Stomach (tissue), 9 donors: Measurements from ENCODE around the gene JDP2. TPM values are rescaled to one million over a fixed set of nuclear protein-coding genes. Genes with fewer than 3 reads are reported as not detected.

Source experiments
- DNase-seq, 2 donors: peaks; one replicate each; pipeline versions ENCODE4 v3.0.0 to v3.0.0-alpha.2; 2013 to 2019
- H3K27ac ChIP-seq, 5 donors: fragments of 200-600 bp in 4 of 5; sonication (generic) in 4 of 5; one replicate each; pipeline ENCODE4 v1.5.1; 2013 to 2019; ENCODE audit warnings: mild to moderate bottlenecking in 1 of 5, moderate library complexity in 1 of 5
- H3K27me3 ChIP-seq, 3 donors: fragments of 200-600 bp; sonication (generic); one replicate each; pipeline ENCODE4 v1.5.1; 2017 to 2019; ENCODE audit warnings: mixed run types in 1 of 3
- H3K36me3 ChIP-seq, 4 donors: fragments of 200-600 bp; sonication (generic); 1 replicate in 3 of 4; 2 replicates in 1 of 4; pipeline ENCODE4 v1.5.1; 2016 to 2019
- H3K4me1 ChIP-seq, 4 donors: fragments of 200-600 bp; sonication (generic); one replicate each; pipeline ENCODE4 v1.5.1; 2016 to 2019
- H3K4me3 ChIP-seq, 4 donors: fragments of 200-600 bp; sonication (generic) in 3 of 4; one replicate each; pipeline ENCODE4 v1.5.1; 2016 to 2019; ENCODE audit warnings: mild to moderate bottlenecking in 1 of 4
- H3K9me3 ChIP-seq, 4 donors: fragments of 200-600 bp; sonication (generic); one replicate each; pipeline ENCODE4 v1.5.1; 2016 to 2019
- EP300 ChIP-seq: sonication (generic); formaldehyde crosslinking; IDR thresholded peaks from one replicate; pipeline ENCODE4 v1.6.1; 2017; ENCODE audit warnings: antibody characterized with exemption
- POLR2A ChIP-seq, 4 donors: fragments of 450-650 bp; IDR thresholded peaks; one replicate each; pipeline ENCODE4 v1.6.1; 2016; ENCODE audit warnings: antibody characterized with exemption in 4 of 4, control low read depth in 2 of 4, mild to moderate bottlenecking in 1 of 4, moderate library complexity in 1 of 4
- POLR2AphosphoS5 ChIP-seq, 3 donors: sonication (generic); formaldehyde crosslinking; IDR thresholded peaks; one replicate each; pipeline ENCODE4 v1.6.1; 2016; ENCODE audit warnings: antibody characterized with exemption in 3 of 3
- WGBS, 5 donors: extraction: QIAGEN DNeasy Blood & Tissue Kit in 3 of 5; methylation state at CpG; one replicate each; pipeline versions ENCODE4 v1.1.5 to v1.1.7; 2013 to 2018; 5-methylcytosine and 5-hydroxymethylcytosine counted together
- intact Hi-C: fragments of 100-400 bp; cut with DNase I; formaldehyde crosslinking; loops from one replicate; pipeline ENCODE4 v1.15.1; 2023; ENCODE audit warnings: low total_unique reads
- polyA plus RNA-seq, 3 donors: library from polyadenylated mRNA; stranded (reverse); fragments of 200-250 nt; gene quantifications; one replicate each; pipeline ENCODE4 v1.2.3, GENCODE V29; 2013
- total RNA-seq, 5 donors: library from RNA; depleted of rRNA; stranded (reverse); fragments of >200 nt; gene quantifications; one replicate each; pipeline versions ENCODE4 v1.1.0 to v1.2.3, GENCODE V29; 2014 to 2016
- TF ChIP-seq, protein P1 (sequence below), 7 experiments: fragments of 450-650 bp in 4 of 7; fragments of 200-600 bp in 3 of 7; sonication (generic) in 3 of 7; IDR thresholded peaks; one replicate each; pipeline ENCODE4 v1.5.1; 2016 to 2019; ENCODE audit warnings: antibody characterized with exemption in 7 of 7, control low read depth in 2 of 7, mild to moderate bottlenecking in 1 of 7
- donor health status: healthy with polysubstance abuse.
- donor health status: Bipolar disorder and iron deficiency.
- donor health status: healthy.

The JDP2 gene
- total and polyA plus RNA-seq, 8 donors = 10.3 to 145 (median 31.6) TPM

DNA sequence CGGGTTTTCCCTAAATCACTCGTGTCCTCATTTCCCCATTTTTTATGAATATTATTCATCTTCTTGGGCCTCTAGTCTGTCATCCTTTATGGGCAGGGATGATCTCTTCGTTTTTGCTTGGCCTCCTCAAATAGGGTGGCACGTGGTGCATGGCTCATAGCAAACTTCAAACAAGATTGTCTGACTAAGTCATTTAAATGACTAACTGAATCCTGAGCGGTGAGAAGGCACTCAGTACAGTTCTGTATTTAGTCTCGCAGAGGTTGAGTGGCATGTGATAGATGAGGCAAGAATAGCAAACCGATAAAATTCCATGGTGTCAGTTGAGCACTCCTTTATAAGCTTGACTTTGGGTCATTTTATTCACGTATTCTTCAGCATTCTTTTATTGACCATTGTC lies 5.7 kb upstream of the JDP2 start:
- Histone ChIP-seq H3K27me3 (no peaks in the 10 kb centered on the region), H3K9me3 (no peaks in the 10 kb centered on the region), H3K36me3 (no peaks in the 10 kb centered on the region), H3K27ac (no peak overlapping the region), H3K4me3 (no peak overlapping the region), H3K4me1 (peaks cover 4 to 17% (median 9%) of the 10 kb centered on the region in 4 donors)
- TF ChIP-seq, protein P1, sequence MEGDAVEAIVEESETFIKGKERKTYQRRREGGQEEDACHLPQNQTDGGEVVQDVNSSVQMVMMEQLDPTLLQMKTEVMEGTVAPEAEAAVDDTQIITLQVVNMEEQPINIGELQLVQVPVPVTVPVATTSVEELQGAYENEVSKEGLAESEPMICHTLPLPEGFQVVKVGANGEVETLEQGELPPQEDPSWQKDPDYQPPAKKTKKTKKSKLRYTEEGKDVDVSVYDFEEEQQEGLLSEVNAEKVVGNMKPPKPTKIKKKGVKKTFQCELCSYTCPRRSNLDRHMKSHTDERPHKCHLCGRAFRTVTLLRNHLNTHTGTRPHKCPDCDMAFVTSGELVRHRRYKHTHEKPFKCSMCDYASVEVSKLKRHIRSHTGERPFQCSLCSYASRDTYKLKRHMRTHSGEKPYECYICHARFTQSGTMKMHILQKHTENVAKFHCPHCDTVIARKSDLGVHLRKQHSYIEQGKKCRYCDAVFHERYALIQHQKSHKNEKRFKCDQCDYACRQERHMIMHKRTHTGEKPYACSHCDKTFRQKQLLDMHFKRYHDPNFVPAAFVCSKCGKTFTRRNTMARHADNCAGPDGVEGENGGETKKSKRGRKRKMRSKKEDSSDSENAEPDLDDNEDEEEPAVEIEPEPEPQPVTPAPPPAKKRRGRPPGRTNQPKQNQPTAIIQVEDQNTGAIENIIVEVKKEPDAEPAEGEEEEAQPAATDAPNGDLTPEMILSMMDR (IDR thresholded peaks at IDR 0.05) = no peak
- TF ChIP-seq POLR2AphosphoS5 (IDR thresholded peaks at IDR 0.05) = no peak
- 72 to 77% (median 76%) methylated on average over 8 of the region's 8 CpGs for WGBS, 5 donors
- no peak for DNase-seq
- intact Hi-C loops = no loop called here

DNA sequence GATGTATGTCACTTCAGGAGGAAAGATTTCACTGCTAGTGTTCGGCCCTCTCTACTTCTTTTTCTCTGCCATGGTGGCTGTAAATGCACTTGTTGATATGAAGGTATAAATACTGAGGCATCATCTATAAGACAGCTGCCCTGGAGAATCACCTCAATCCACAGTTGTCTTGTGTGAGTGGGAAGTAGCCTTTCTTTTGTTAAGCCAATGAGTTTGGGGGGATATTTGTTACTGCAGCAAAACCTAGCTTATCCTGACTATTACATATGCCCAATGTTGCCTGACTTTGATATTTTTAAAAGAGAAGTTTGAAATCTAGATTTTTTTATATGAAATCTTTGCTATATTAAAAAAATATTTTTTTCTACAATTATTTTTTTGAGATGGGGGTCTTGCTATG lies 3.3 kb upstream of the JDP2 start:
- TF ChIP-seq EP300 (no peak), POLR2AphosphoS5 (IDR thresholded peaks at IDR 0.05) (no peak), POLR2A (IDR thresholded peaks at IDR 0.05) (no peak)
- TF ChIP-seq, protein P1 (IDR thresholded peaks at IDR 0.05) = no peak
- DNase-seq = no peak
- Histone ChIP-seq H3K27me3 (no peaks in the 10 kb centered on the region), H3K36me3 (no peaks in the 10 kb centered on the region), H3K4me1 (peaks cover 10 to 25% (median 19%) of the 10 kb centered on the region in 4 donors), H3K27ac (no peak overlapping the region), H3K4me3 (no peak overlapping the region), H3K9me3 (no peaks in the 10 kb centered on the region)
- intact Hi-C loops = no loop called here
- 32 to 98% (median 97%) methylated on average over 1 of the region's 1 CpG for WGBS, 5 donors

DNA sequence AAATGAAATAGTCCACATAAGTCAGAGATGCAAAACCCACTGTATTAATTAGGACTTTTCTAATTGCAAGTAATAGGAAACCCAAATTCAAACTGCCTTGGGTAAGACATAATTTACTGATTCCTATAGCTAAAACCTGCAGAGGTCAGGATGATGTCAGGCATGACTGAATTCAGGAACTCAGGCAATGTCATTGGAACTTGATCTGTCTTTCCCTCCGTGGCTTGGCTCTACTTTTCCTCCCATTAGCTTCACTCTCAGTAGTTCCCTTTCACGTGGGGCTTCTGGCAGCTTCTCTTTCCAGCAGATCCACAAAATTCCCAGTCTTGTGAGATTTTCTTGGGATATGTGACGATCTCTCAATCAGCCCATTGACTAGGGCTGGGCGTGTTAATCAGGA lies 2.4 kb upstream of the JDP2 start:
- Histone ChIP-seq H3K36me3 (no peaks in the 10 kb centered on the region), H3K4me3 (no peak overlapping the region), H3K4me1 (peaks cover 20 to 33% (median 28%) of the 10 kb centered on the region in 4 donors), H3K9me3 (no peaks in the 10 kb centered on the region), H3K27me3 (no peaks in the 10 kb centered on the region), H3K27ac (no peak overlapping the region)
- 80 to 90% (median 85%) methylated on average over 4 of the region's 4 CpGs for WGBS, 5 donors
- intact Hi-C loops = no loop called here
- DNase-seq = no peak
- no peak for TF ChIP-seq POLR2A (IDR thresholded peaks at IDR 0.05)
- TF ChIP-seq, protein P1 (IDR thresholded peaks at IDR 0.05) = no peak
- no peak for TF ChIP-seq EP300
- TF ChIP-seq POLR2AphosphoS5 (IDR thresholded peaks at IDR 0.05) = no peak

DNA sequence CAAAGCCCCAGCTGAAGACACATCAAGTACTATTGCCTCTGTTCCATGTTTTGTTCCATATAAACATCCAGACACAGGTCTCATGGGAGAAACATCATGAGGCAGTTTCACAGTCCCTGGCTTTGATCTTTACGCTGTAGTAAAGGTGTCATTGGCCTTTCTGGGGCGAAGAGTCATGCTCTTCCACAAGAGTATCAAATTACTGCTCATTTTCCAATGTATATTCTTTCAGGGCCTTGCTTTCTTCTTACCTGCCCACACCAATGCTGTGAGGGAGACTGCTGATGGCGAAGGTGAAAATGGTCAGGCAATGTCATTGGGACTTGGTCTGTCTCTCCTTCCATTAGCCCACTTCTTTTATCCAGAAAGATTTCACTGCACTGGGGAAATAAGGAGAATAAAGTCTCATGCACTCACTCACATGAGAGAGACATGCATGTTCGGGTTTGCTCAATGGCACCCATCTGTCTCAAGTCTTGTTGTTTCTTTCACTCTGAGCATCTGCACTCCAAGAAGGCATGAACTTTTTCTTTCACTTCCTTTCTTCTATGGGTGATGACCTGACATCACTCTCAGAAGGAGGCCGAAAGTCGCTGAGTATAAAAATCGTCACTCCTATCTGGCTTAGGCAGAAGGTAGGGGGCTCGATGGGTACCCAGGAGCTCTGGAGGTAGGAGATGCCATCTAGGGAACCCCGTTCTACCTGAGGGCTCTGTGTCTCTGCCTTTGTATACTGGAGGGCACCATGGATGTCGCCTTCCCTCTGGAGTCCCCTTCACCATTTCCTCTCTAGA lies 1.3 kb upstream of the JDP2 start:
- intact Hi-C loops = no loop called here
- peak overlapping the region; percentile 65 to 77 (median 74) for H3K4me3 ChIP-seq
- 85 to 94% (median 91%) methylated on average over 10 of the region's 10 CpGs for WGBS, 5 donors
- H3K27ac ChIP-seq = peak overlapping the region in 4 of 5 donors; percentile 88 to 95 (median 92)
- H3K36me3 ChIP-seq = peaks cover 0 to 2% (median 0%) of the 10 kb centered on the region in 4 donors
- no peak for DNase-seq
- TF ChIP-seq, protein P1 (IDR thresholded peaks at IDR 0.05) = no peak
- no peak for TF ChIP-seq POLR2AphosphoS5 (IDR thresholded peaks at IDR 0.05)
- TF ChIP-seq POLR2A (IDR thresholded peaks at IDR 0.05) = no peak
- no peak for TF ChIP-seq EP300
- H3K9me3 ChIP-seq = no peaks in the 10 kb centered on the region
- H3K27me3 ChIP-seq = no peaks in the 10 kb centered on the region
- H3K4me1 ChIP-seq = peaks cover 25 to 44% (median 39%) of the 10 kb centered on the region in 4 donors
